Uterus (tissue), 2 donors: ENCODE results near the gene PPFIBP2.

ENCODE experiments used
- CTCF ChIP-seq, 4 experiments: fragments of 200-600 bp in 2 of 4; fragments of 450-650 bp in 2 of 4; sonication (generic) in 2 of 4; IDR thresholded peaks; one replicate each; pipeline ENCODE4 v1.5.1; 2016 to 2019; ENCODE audit warnings: antibody characterized with exemption in 4 of 4, mild to moderate bottlenecking in 2 of 4, moderate library complexity in 1 of 4
- POLR2A ChIP-seq, 2 donors: fragments of 450-650 bp; IDR thresholded peaks; one replicate each; pipeline ENCODE4 v1.6.1; 2016; ENCODE audit warnings: antibody characterized with exemption in 2 of 2, mild to moderate bottlenecking in 1 of 2, moderate library complexity in 1 of 2

GRCh38 chr11:7532405-7533145 is 18.8 kb downstream of the PPFIBP2 start:
- TF ChIP-seq CTCF (IDR thresholded peaks at IDR 0.05) (no peak), POLR2A (IDR thresholded peaks at IDR 0.05) (no peak)
